Muscle of arm (tissue), 12 donors: ENCODE measurements around the gene OLFM2. TPM values are rescaled to one million over a fixed set of nuclear protein-coding genes. Genes with fewer than 3 reads are reported as not detected.

Experiments
- DNase-seq: peaks from one replicate; pipeline ENCODE4 v3.0.0-alpha.2; 2013
- polyA plus RNA-seq, 12 donors: library from polyadenylated mRNA; unstranded; fragments of 120-200 nt; gene quantifications; one replicate each; pipeline ENCODE4 v1.2.1, GENCODE V29; 2013; ENCODE audit not compliant: insufficient read length in 12 of 12

The OLFM2 gene
- polyA plus RNA-seq, 12 donors: 14.3 to 59.1 (median 27.0) TPM; not detected in 1

- no peak for DNase-seq
Measured at GRCh38 chr19:9912551-9913236, 23.6 kb downstream of the OLFM2 start.

- DNase-seq: no peak
Measured at GRCh38 chr19:9911524-9912185, 24.7 kb downstream of the OLFM2 start.

GRCh38 chr19:9910625-9911024 is 25.7 kb downstream of the OLFM2 start:
- no peak for DNase-seq

- no peak for DNase-seq
Measured at GRCh38 chr19:9909251-9909650, 27.1 kb downstream of the OLFM2 start.

- peak; percentile 58 for DNase-seq
Measured at GRCh38 chr19:9906475-9907087, 29.7 kb downstream of the OLFM2 start.

GRCh38 chr19:9903336-9903735 is 33.0 kb downstream of the OLFM2 start:
- no peak for DNase-seq

- DNase-seq: no peak
Measured at GRCh38 chr19:9901642-9902041, 34.7 kb downstream of the OLFM2 start.

GRCh38 chr19:9901020-9901419 is 35.3 kb downstream of the OLFM2 start:
- DNase-seq: no peak

GRCh38 chr19:9891609-9892373 is 44.5 kb downstream of the OLFM2 start:
- DNase-seq: no peak

GRCh38 chr19:9885077-9885552 is 51.2 kb downstream of the OLFM2 start:
- DNase-seq: peak; percentile 88

GRCh38 chr19:9883764-9884163 is 52.6 kb downstream of the OLFM2 start:
- DNase-seq: no peak

GRCh38 chr19:9883231-9883758 is 53.0 kb downstream of the OLFM2 start:
- DNase-seq: peak; percentile 47

GRCh38 chr19:9881720-9882119 is 54.6 kb downstream of the OLFM2 start:
- DNase-seq: no peak

GRCh38 chr19:9878511-9879196 is 57.7 kb downstream of the OLFM2 start:
- no peak for DNase-seq

- no peak for DNase-seq
Measured at GRCh38 chr19:9877780-9878510, 58.4 kb downstream of the OLFM2 start.

- no peak for DNase-seq
Measured at GRCh38 chr19:9875796-9876195, 60.5 kb downstream of the OLFM2 start.

GRCh38 chr19:9875031-9875627 is 61.2 kb downstream of the OLFM2 start:
- no peak for DNase-seq

GRCh38 chr19:9872618-9873242 is 63.6 kb downstream of the OLFM2 start:
- DNase-seq: no peak

GRCh38 chr19:9871626-9872338 is 64.5 kb downstream of the OLFM2 start:
- DNase-seq: no peak
